HepG2 (cell line): ENCODE measurements around the gene FMC1. TPM values are rescaled to one million over a fixed set of nuclear protein-coding genes. Genes with fewer than 3 reads are reported as not detected.

ENCODE experiments used
- BATF2 ChIP-seq: sonication (generic); formaldehyde crosslinking; IDR thresholded peaks from 2 replicates; pipeline ENCODE4 v1.8.0; 2022; ENCODE audit warnings: mild to moderate bottlenecking, missing genetic modification reagents, moderate library complexity
- CENPBD1 ChIP-seq: sonication (generic); formaldehyde crosslinking; IDR thresholded peaks from 2 replicates; pipeline ENCODE4 v1.8.0; 2022; ENCODE audit warnings: missing genetic modification reagents, low read depth, mild to moderate bottlenecking, borderline replicate concordance
- HNF1A ChIP-seq, 2 experiments: sonication (generic) in 1 of 2; formaldehyde crosslinking in 1 of 2; IDR thresholded peaks; 2 replicates each; pipeline versions ENCODE4 v1.4.0 to v1.6.1; 2016 to 2020; ENCODE audit warnings: borderline replicate concordance in 1 of 2, low read depth in 1 of 2, mild to moderate bottlenecking in 1 of 2, missing genetic modification reagents in 1 of 2
- KDM3A ChIP-seq: IDR thresholded peaks from 2 replicates; pipeline ENCODE4 v1.6.1; 2018; ENCODE audit warnings: low read depth, missing compliant biosample characterization
- MAZ ChIP-seq, 2 experiments: sonication (generic) in 1 of 2; formaldehyde crosslinking in 1 of 2; IDR thresholded peaks; 2 replicates each; pipeline versions ENCODE4 v1.5.0 to v1.6.1; 2012 to 2020; ENCODE audit warnings: low read depth in 2 of 2, mild to moderate bottlenecking in 2 of 2, borderline replicate concordance in 1 of 2, improper control_type of control experiment in 1 of 2, low read length in 1 of 2, missing genetic modification reagents in 1 of 2, moderate library complexity in 1 of 2
- NFYC ChIP-seq: IDR thresholded peaks from 2 replicates; pipeline ENCODE4 v1.6.1; 2016; ENCODE audit warnings: missing genetic modification reagents, missing compliant biosample characterization
- SMC3 ChIP-seq: IDR thresholded peaks from 2 replicates; pipeline ENCODE4 v1.6.1; 2011; ENCODE audit warnings: low read length, improper control_type of control experiment
- ZBTB20 ChIP-seq: sonication (generic); formaldehyde crosslinking; IDR thresholded peaks from 2 replicates; pipeline ENCODE4 v1.8.1; 2023; ENCODE audit warnings: missing genetic modification reagents, low read depth, mild to moderate bottlenecking, borderline replicate concordance
- ZNF33B ChIP-seq: sonication (generic); formaldehyde crosslinking; IDR thresholded peaks from 2 replicates; pipeline ENCODE4 v1.5.1; 2020; ENCODE audit warnings: mild to moderate bottlenecking, missing genetic modification reagents
- ZNF674 ChIP-seq: sonication (generic); formaldehyde crosslinking; IDR thresholded peaks from 2 replicates; pipeline ENCODE4 v1.5.0; 2020; ENCODE audit warnings: low read depth, mild to moderate bottlenecking, missing genetic modification reagents
- ZNF766 ChIP-seq: sonication (generic); formaldehyde crosslinking; IDR thresholded peaks from 2 replicates; pipeline ENCODE4 v1.5.0; 2020; ENCODE audit warnings: missing genetic modification reagents, borderline replicate concordance
- ZNF816 ChIP-seq: sonication (generic); formaldehyde crosslinking; IDR thresholded peaks from 2 replicates; pipeline ENCODE4 v1.8.0; 2022; ENCODE audit warnings: missing genetic modification reagents, mild to moderate bottlenecking, borderline replicate concordance
- ZNF841 ChIP-seq: sonication (generic); formaldehyde crosslinking; IDR thresholded peaks from 2 replicates; pipeline ENCODE4 v1.8.1; 2023; ENCODE audit warnings: missing genetic modification reagents, borderline replicate concordance
- polyA plus RNA-seq, 8 experiments: library from polyadenylated mRNA; depleted of rRNA in 3 of 8; stranded (reverse) in 7 of 8; unstranded in 1 of 8; fragments of >200 nt; fragmentation: Illumina TruSeq in 4 of 8; extraction: Trizol in 4 of 8; gene quantifications; 2 replicates each; pipeline versions ENCODE4 v1.2.1 to v1.2.3, GENCODE V29; 2011 to 2016; ENCODE audit warnings: low read depth in 4 of 8, missing spikeins in 1 of 8, mixed read lengths in 1 of 8; ENCODE audit not compliant: insufficient read depth in 1 of 8
- total RNA-seq, 5 experiments: library from RNA; depleted of rRNA; stranded (reverse); fragments of >200 nt; fragmentation: Illumina TruSeq; extraction: Trizol; gene quantifications; 2 replicates each; pipeline ENCODE4 v1.2.3, GENCODE V29; 2016; ENCODE audit warnings: low read depth in 1 of 5
- TF ChIP-seq, protein P1 (sequence below): sonication (generic); formaldehyde crosslinking; conservative IDR thresholded peaks from 2 replicates; pipeline ENCODE4 v1.8.1; 2023; ENCODE audit warnings: missing genetic modification reagents
- TF ChIP-seq, protein P2 (sequence below): sonication (generic); formaldehyde crosslinking; IDR thresholded peaks from 2 replicates; pipeline ENCODE4 v1.4.0; 2020; ENCODE audit warnings: missing genetic modification reagents
- TF ChIP-seq, protein P3 (sequence below): sonication (generic); formaldehyde crosslinking; IDR thresholded peaks from 2 replicates; pipeline ENCODE4 v1.5.1; 2020; ENCODE audit warnings: mild to moderate bottlenecking, missing genetic modification reagents, moderate library complexity

The FMC1 gene
- total and polyA plus RNA-seq, 2 of the 13 experiments (the other 11 are each of a cell fraction or from before 2014, with no cell fraction given), result 39.2 to 50.7 TPM

GRCh38 chr7:139359366-139360209 lies 18.5 kb downstream of the FMC1 start, which contains the start of gene LUC7L2 (continued):
- TF ChIP-seq MAZ (IDR thresholded peaks at IDR 0.05; ENCODE audit: borderline replicate concordance, low read depth, low read length), result peak; percentile 2; the same call in 1 of the 2 replicates
- TF ChIP-seq MAZ (CRISPR knock-in tag; IDR thresholded peaks at IDR 0.05; ENCODE audit: low read depth), result peak; percentile 80; the same call in 1 of the 2 replicates
- peak; percentile 76 for TF ChIP-seq NFYC (CRISPR knock-in tag)
- TF ChIP-seq SMC3, result no peak
- TF ChIP-seq, protein P1, sequence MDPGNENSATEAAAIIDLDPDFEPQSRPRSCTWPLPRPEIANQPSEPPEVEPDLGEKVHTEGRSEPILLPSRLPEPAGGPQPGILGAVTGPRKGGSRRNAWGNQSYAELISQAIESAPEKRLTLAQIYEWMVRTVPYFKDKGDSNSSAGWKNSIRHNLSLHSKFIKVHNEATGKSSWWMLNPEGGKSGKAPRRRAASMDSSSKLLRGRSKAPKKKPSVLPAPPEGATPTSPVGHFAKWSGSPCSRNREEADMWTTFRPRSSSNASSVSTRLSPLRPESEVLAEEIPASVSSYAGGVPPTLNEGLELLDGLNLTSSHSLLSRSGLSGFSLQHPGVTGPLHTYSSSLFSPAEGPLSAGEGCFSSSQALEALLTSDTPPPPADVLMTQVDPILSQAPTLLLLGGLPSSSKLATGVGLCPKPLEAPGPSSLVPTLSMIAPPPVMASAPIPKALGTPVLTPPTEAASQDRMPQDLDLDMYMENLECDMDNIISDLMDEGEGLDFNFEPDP (CRISPR knock-in tag), result no peak
- TF ChIP-seq CENPBD1 (CRISPR knock-in tag), result peak; percentile 75; the same call in 1 of the 2 replicates
- peak; percentile 93; the same call in 1 of the 2 replicates for TF ChIP-seq BATF2
- TF ChIP-seq KDM3A (CRISPR knock-in tag), result no peak; the same call in 1 of the 2 replicates
- TF ChIP-seq ZNF674 (CRISPR knock-in tag), result 0 out of 2 replicates have a peak, but pooled peaks have one; percentile 1
- TF ChIP-seq ZBTB20 (CRISPR knock-in tag), result peak; percentile 80; the same call in 1 of the 2 replicates
- TF ChIP-seq ZNF816, result peak; percentile 88; the same call in 1 of the 2 replicates
- peak; percentile 86; the same call in 1 of the 2 replicates for TF ChIP-seq ZNF766 (CRISPR knock-in tag)
- TF ChIP-seq, protein P2, sequence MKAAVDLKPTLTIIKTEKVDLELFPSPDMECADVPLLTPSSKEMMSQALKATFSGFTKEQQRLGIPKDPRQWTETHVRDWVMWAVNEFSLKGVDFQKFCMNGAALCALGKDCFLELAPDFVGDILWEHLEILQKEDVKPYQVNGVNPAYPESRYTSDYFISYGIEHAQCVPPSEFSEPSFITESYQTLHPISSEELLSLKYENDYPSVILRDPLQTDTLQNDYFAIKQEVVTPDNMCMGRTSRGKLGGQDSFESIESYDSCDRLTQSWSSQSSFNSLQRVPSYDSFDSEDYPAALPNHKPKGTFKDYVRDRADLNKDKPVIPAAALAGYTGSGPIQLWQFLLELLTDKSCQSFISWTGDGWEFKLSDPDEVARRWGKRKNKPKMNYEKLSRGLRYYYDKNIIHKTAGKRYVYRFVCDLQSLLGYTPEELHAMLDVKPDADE (CRISPR knock-in tag), result peak; percentile 73; the same call in 1 of the 2 replicates
- peak; percentile 71; the same call in 1 of the 2 replicates for TF ChIP-seq ZNF841 (CRISPR knock-in tag)
- TF ChIP-seq, protein P3, sequence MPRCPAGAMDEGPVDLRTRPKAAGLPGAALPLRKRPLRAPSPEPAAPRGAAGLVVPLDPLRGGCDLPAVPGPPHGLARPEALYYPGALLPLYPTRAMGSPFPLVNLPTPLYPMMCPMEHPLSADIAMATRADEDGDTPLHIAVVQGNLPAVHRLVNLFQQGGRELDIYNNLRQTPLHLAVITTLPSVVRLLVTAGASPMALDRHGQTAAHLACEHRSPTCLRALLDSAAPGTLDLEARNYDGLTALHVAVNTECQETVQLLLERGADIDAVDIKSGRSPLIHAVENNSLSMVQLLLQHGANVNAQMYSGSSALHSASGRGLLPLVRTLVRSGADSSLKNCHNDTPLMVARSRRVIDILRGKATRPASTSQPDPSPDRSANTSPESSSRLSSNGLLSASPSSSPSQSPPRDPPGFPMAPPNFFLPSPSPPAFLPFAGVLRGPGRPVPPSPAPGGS, result peak; percentile 18; the same call in 1 of the 2 replicates
- TF ChIP-seq ZNF33B (CRISPR knock-in tag), result no peak
- peak; percentile 32; the same call in 1 of the 2 replicates for TF ChIP-seq HNF1A (IDR thresholded peaks at IDR 0.05; ENCODE audit: low read depth)
- TF ChIP-seq HNF1A (CRISPR knock-in tag; IDR thresholded peaks at IDR 0.05; ENCODE audit: borderline replicate concordance), result peak; percentile 75; the same call in 1 of the 2 replicates
